ENCODE results near the gene TESMIN.

Gene TESMIN

GRCh38 chr11:68767672-68768071, 16.4 kb upstream of the TESMIN start:
- H2AFZ ChIP-seq (ENCODE audit: low read length) = no peak overlapping the region
- H3K79me2 ChIP-seq (ENCODE audit: low read length) = peaks cover 11% of the 10 kb centered on the region
- no peak overlapping the region for H3K9ac ChIP-seq (ENCODE audit: low read length)

GRCh38 chr11:68766786-68767185, 15.5 kb upstream of the TESMIN start:
- no peak overlapping the region for H3K27ac ChIP-seq (ENCODE audit: low read length)
- peaks cover 19% of the 10 kb centered on the region for H3F3A ChIP-seq (ENCODE audit: insufficient read depth, low read length)
- H4K20me1 ChIP-seq (ENCODE audit: insufficient read depth, low read length) = no peaks in the 10 kb centered on the region
- no peak overlapping the region for H3K9ac ChIP-seq (ENCODE audit: low read length)
- H3K9me3 ChIP-seq (replicated peaks; ENCODE audit: insufficient read depth, low read length) = no peaks in the 10 kb centered on the region
- no peak for DNase-seq
- no peaks in the 10 kb centered on the region for H3K27me3 ChIP-seq (replicated peaks; ENCODE audit: insufficient read depth, low read length)
- H3K4me2 ChIP-seq (ENCODE audit: low read depth, low read length) = no peak overlapping the region
- TF ChIP-seq EZH2phosphoT487 (IDR thresholded peaks at IDR 0.05; ENCODE audit: low read length) (no peak), CTCF (IDR thresholded peaks at IDR 0.05; ENCODE audit: low read length) (no peak), EZH2 (optimal IDR thresholded peaks at IDR 0.05; ENCODE audit: low read depth, low read length) (no peak)
- H3K4me1 ChIP-seq (ENCODE audit: low read length) = peaks cover 23% of the 10 kb centered on the region
- H3K79me2 ChIP-seq (ENCODE audit: low read length) = peaks cover 11% of the 10 kb centered on the region
- H3K36me3 ChIP-seq (replicated peaks; ENCODE audit: insufficient read depth, low read length) = no peaks in the 10 kb centered on the region; the same call in 1 of the 2 replicates
- no peaks in the 10 kb centered on the region for H3K9me2 ChIP-seq (replicated peaks; ENCODE audit: insufficient read depth, low read length)
- H3K4me3 ChIP-seq (ENCODE audit: low read length) = no peak overlapping the region
- H2AFZ ChIP-seq (ENCODE audit: low read length) = no peak overlapping the region

More at GRCh38 chr11:68767672-68768071, 16.4 kb upstream of the TESMIN start:
- Histone ChIP-seq H3K9me3 (replicated peaks; ENCODE audit: insufficient read depth, low read length) (no peaks in the 10 kb centered on the region), H3K4me2 (ENCODE audit: low read depth, low read length) (no peak overlapping the region), H3F3A (ENCODE audit: insufficient read depth, low read length) (peaks cover 11% of the 10 kb centered on the region; the same call in 1 of the 2 replicates), H4K20me1 (ENCODE audit: insufficient read depth, low read length) (no peaks in the 10 kb centered on the region), H3K4me3 (ENCODE audit: low read length) (no peak overlapping the region), H3K27me3 (replicated peaks; ENCODE audit: insufficient read depth, low read length) (no peaks in the 10 kb centered on the region), H3K27ac (ENCODE audit: low read length) (no peak overlapping the region), H3K4me1 (ENCODE audit: low read length) (peaks cover 16% of the 10 kb centered on the region), H3K9me2 (replicated peaks; ENCODE audit: insufficient read depth, low read length) (no peaks in the 10 kb centered on the region), H3K36me3 (replicated peaks; ENCODE audit: insufficient read depth, low read length) (no peaks in the 10 kb centered on the region; the same call in 1 of the 2 replicates)
- TF ChIP-seq CTCF (IDR thresholded peaks at IDR 0.05; ENCODE audit: low read length) (no peak), EZH2phosphoT487 (IDR thresholded peaks at IDR 0.05; ENCODE audit: low read length) (no peak), EZH2 (optimal IDR thresholded peaks at IDR 0.05; ENCODE audit: low read depth, low read length) (no peak)
- no peak for DNase-seq

GRCh38 chr11:68764746-68765145, 13.4 kb upstream of the TESMIN start:
- no peaks in the 10 kb centered on the region for H3K9me2 ChIP-seq (replicated peaks; ENCODE audit: insufficient read depth, low read length)
- no peaks in the 10 kb centered on the region for H4K20me1 ChIP-seq (ENCODE audit: insufficient read depth, low read length)
- H3K36me3 ChIP-seq (replicated peaks; ENCODE audit: insufficient read depth, low read length) = no peaks in the 10 kb centered on the region; the same call in 1 of the 2 replicates
- H3K9me3 ChIP-seq (replicated peaks; ENCODE audit: insufficient read depth, low read length) = no peaks in the 10 kb centered on the region
- no peaks in the 10 kb centered on the region for H3K27me3 ChIP-seq (replicated peaks; ENCODE audit: insufficient read depth, low read length)
- DNase-seq = no peak
- H3K4me2 ChIP-seq (ENCODE audit: low read depth, low read length) = 0 out of 2 replicates have a peak overlapping the region, but pooled peaks have one; percentile 94
- no peak overlapping the region for H2AFZ ChIP-seq (ENCODE audit: low read length)
- peaks cover 14% of the 10 kb centered on the region for H3K79me2 ChIP-seq (ENCODE audit: low read length)
- peaks cover 23% of the 10 kb centered on the region for H3K4me1 ChIP-seq (ENCODE audit: low read length)
- peaks cover 19% of the 10 kb centered on the region for H3F3A ChIP-seq (ENCODE audit: insufficient read depth, low read length)
- H3K27ac ChIP-seq (ENCODE audit: low read length) = no peak overlapping the region
- H3K4me3 ChIP-seq (ENCODE audit: low read length) = no peak overlapping the region
- H3K9ac ChIP-seq (ENCODE audit: low read length) = no peak overlapping the region
- TF ChIP-seq EZH2 (optimal IDR thresholded peaks at IDR 0.05; ENCODE audit: low read depth, low read length) = no peak
- no peak for TF ChIP-seq EZH2phosphoT487 (IDR thresholded peaks at IDR 0.05; ENCODE audit: low read length)
- TF ChIP-seq CTCF (IDR thresholded peaks at IDR 0.05; ENCODE audit: low read length) = no peak
